NCI-H2029 (cell line): ENCODE measurements around the gene ITGA3.
A peak's percentile ranks its signal among the peaks of the same experiment; 100 is the strongest.

ENCODE experiments used
- DNase-seq: peaks from one replicate; lab custom pipeline; 2025; lab: John Stamatoyannopoulos, UW

ITGA3 gene

DNA sequence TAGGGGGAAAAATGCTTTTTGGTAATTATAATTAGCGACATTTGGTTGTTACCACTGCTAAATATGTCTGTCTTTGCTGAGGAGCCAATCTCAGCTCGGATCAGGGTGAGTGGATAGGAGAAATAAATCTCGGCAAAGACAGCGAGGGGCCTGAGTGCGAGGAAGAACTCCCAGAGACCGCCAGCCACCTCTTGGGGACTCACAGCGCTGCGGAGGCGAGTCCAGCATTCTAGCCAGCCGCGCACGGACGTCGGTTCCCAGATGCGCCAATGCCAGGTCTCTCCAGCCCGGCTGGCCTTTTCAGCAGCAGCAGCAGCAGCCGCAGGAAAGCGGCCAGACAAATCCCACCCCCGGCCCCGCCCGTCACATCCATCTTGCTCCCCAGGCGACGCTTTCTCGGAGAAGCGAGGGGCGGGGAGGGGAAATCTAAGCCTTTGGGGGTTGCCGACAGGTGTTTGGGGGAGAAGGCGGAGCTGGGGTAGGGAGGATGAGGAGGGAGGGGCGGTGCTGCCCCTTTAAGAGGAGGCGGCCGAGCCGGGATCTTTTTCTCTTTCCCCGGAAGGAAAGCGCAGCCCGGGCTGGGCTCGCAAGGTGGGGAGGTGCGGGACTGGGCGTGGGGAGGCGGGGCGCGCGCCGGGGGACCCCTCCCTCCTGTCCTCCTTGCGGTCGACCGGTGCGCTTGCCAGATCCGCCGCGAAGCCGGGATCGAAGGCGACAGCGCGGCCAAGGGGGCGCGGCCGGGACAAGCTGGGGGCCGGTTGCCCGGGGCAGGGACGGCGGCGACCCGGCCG lies at the start of gene ITGA3:
Gene ITGA3 (plus strand): TSS at position 685 of the 791 bp plus-strand sequence. CDS start 330 bp downstream, outside the sequence.
- DNase-seq: peak; percentile 67

DNA sequence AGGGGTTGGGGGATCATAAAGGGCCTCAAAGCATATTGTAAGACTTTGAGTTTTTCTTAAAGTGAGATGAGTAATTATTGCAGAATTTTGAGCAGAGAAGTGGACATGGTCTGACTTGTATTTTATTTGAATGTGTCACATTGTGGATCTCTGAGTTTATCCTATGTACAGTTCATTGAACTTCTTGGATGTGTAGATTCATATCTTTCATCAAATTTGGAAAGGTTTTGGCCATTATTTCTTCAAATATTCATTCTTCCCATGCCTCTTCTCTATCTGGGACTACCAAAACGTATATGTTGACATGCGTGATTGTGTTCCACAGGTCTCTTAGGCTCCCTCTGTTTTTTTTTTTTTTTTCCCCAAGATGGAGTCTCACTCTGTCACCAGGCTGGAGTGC lies 46.6 kb upstream of the ITGA3 start:
- no peak for DNase-seq

DNA sequence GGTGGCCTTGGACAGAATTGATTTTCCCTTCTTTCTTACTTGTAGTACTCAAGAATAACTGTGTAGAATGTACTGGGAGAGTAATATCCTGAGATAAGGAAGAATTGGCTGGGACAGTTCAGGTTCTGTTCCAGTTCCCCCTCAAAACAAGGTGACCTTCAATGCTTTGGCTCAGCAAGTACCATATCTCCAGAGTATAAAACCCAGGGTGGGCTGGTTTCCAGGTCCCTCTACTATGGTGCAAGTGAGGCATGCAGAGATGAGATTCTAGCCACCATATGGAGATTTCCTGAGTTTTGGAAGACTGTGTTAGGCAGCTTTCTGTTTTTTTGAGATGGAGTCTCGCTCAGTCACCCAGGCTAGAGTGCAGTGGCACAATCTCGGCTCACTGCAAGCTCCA lies 42.8 kb upstream of the ITGA3 start:
- no peak for DNase-seq

DNA sequence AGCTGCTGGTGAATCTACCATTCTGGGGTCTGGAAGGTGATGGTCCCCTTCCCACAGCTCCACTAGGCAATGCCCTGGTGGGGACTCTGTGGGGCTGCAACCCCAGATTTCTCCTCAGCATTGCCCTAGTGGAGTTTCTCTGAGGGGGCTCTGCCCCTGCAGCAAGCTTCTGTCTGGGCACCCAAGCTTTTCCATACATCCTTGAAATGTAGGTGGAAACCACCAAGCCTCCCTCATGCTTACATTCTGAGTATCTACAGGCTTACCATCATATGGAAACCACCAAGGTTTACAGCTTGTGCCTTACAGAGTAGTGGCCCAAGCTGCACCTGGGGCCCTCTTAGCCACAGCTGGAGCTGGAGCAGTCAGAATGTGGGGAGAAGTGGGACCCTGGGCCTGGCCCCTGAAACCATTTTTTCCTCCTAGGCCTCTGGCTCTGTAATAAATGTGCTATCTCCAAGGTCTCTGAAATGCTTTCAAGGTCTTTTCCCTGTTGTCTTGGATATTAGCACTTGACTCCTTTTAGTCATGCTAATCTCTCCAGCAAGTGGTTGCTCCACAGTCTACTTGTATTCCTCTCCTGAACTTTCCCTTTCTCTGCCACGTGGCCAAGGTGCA lies 41.3 kb upstream of the ITGA3 start:
- DNase-seq: no peak

DNA sequence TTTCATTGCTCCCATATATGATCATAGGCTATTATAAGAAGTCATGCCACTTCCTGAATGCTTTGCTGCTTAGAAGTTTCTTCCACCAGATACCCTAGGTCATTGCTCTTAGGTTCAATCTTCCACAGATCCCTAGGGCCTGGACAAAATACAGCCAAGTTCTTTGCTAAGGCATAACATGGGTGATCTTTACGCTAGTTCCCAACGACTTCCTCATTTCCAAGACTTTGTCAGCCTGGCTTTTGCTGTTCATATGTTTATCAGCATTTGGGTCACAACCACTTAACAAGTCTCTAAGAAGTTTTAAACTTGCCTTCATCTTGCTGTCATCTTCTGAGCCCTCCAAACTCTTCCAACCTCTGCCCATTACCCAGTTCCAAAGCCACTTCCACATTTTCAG lies 40.8 kb upstream of the ITGA3 start:
- no peak for DNase-seq

DNA sequence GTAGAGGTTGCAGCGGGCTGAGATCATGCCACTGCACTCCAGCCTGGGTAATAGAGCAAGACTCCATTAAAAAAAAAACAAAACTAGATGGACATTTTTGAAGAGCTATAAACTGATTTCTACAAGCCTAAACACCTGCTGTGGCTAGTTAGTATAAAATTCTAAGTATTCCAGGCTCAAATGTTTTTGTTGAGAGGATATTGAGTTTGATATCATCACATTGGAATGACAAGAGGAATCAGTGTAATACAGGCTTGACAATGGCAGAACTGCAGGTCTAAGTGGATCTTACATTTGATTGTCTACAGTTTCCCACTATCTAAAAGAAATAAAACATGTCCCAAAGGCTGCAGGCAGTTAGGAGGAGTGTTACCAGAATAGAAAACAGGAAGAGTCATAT lies 37.0 kb upstream of the ITGA3 start:
- no peak for DNase-seq

DNA sequence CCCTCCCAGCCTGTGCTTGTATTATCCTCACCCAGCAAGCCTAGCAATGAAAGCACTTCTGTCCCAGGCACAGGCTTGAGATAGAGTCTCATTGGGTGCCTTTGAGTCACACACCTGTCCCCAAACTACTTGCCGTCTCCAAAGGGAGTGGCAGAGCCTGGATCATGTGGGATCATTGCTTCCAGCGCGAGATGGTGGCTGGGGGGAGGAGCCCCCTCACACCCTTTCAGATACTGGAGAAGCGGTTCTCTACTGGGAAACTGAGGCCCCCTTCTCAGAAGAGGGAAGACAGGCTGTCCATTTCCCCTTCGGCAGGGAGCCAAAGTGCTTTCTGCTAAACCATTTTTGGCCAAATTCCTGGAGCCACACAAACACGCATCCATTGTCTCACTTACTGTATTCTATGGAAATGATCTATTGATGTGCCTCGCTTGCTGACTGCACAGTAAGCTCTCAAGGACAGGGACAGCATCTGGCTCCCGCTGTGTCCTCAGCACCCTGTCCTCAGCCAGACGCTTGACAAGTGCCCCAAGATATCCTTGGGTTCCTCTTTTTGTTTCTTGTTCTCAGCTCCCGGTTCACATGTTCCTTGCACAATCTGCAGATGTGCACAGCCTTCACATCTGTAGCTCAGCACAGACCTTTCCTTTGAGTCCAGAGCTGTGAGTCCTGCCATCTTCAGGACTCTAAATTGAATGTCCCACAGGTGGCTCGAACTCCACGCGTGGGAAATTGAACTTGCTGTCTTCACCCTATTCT lies 34.9 kb upstream of the ITGA3 start:
- DNase-seq: no peak

DNA sequence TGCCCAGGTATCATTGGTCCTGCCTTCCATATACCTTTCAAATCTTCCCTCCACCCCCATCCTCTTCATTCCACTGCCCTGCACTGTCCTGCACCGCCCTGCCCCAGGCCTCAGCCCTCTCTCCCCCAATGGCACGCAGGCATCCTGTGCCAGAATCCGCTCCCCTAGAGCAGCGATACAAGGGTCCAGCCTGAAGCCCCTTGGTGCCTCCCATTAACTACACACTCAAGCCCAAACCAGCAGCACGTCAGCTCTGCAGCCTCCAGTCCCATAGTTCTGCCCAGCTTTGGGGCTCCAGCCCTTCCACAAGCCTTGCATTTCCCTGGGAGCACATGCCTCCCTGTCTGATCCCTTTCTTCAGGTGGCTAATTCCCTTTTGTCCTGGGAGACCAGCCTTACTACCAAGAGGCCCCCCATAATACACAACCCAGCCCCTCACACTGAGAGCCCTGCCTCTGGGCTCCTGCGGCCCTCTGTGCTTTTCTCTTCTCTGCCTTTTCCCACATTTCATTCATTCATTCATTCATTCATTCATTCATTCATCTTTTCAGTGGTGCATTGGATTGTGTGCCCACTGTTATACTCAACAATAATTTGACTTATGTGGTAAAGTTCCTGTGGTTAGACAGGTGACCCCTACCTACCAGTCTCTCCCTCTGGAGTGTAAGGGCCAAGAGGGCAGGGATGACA lies 34.1 kb upstream of the ITGA3 start:
- no peak for DNase-seq

DNA sequence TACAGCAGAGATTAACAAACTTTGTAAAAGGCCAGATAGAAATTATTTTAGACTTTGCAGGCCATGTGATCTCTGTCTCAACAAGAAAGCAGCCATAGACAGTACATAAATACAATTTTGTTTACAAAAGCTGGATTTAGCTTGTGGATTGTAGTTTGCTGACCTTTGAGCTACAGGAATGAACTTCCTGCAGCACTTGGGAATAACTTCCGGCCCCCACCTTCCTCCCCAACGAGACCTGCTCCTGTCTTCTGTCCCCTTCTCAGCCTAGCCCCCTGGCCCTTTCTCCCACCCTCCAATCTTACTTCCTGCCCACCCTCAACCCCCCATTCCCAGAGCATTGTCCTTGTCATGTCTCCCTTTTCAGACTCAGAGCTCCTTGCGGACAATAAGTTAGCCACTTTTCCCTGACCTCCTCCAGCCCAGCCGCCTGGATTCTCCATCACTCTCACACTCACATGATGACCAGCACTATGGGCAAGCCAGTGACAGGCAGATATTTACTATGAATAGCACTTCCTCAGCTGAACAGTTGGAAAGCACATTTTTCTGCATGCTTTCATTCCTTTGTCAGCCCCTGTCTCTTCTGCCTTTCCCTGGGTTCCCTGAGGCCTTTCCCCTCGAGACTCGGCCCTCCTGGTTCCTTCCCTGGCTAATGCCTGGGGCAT lies 33.3 kb upstream of the ITGA3 start:
- DNase-seq: no peak

DNA sequence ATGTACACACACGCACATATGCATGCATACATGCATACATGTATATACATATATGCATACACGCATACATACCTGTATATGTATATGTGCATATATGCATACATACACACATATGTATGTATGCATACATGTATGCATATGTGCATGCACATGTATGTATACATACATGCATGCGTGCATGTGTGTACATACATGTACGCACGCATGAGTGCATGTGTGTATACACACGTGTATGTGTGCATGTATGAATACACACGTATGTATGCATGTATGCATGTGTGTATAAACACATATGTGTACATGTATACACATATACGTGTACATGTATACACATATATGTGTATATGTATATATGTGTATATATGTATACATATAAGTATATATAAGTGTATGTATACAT lies 32.4 kb upstream of the ITGA3 start:
- DNase-seq: no peak

DNA sequence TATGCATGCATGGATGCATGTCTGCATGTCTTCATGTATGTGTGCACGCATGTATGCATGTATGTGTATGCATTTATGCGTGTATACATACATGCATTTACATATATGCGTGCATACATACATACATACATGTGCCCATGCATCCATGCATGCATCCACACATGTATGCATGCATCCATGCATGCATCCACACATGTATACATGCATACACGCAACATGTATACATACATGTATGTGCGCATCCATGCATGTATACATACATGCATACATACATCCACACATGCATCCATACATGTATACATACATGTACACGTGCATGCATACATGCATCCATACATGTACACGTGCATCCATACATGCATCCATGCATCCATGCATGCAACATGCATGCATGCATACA lies 31.1 kb upstream of the ITGA3 start:
- DNase-seq: no peak

DNA sequence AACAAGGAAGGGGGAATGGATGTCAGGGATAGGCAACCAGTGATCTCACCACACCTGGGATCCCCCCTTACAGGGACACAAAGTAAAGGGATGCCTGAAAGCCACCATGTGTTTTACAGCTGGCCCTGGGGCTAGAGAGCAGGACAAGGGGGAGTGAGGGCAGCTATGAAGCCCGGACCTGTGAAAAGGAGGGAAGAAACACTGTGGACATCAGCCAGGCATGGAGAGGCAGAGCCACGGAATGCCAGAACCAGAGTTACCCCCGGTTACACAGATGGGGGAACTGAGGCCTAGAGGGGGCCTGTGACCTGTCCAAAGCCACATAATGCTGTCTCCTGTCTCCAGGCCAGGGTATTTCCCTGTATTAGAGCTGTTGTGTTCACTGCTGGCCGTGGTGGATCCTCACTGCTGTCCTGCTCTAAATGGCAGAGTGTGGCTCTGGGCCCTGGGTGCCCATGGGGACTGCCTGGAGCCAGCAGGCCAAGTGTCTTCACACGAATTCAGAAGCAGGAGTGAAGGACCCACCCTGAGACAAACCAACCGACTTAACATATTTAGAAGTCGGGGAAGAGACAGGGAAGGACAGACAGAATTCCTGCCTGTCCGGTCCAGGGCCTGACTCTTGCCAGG lies 29.7 kb upstream of the ITGA3 start:
- DNase-seq: no peak

DNA sequence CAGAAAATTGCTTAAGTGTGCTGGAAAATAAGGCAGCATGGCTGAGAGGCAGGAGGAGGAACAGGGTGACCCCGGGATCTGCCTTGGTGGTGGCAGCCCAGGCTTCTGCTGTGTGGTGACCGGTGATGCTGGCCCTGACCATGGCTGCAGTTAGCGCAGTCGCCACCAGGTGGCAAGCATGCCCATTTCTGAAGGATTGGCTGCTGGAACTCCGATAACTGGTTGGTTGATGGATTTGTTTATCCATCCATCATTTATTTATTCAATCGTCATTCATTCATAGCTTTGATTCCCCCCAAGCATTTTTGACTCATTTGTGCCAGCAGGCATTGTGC lies 29.1 kb upstream of the ITGA3 start:
- DNase-seq: no peak

DNA sequence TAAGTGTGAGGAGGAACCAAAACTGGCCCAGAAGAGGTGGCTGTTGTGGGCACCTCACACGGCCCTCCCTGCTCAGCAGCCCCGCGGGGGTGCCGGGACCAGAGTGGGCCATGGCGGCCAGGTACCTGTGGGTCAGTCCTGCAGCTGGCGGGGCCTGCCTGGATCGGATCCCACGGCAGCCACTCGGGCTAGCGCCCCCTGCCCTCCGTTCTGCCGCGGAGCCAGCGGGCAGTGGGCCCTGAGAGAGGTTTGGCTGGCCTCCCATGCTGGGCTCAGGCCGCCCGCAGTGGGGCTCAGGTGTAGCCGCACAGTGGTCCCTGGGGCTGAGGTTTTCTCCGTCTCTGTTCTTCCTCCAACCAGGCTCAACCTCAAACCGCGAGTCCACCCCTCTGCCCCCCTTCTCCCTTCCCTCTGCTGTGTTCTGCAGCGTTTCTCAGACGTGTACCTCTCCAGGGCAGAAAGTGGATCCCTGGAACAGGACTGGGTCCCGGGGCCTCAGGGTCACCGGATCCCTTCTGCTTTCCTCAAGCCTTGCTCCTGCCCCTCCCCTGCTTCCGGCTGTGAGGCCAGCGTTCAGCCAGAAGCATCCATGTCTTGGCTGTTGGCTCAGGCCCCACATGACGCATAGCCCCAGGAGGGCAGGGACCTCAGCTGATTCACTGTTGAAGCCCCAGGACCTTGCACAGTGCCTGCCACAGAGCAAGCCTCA lies 28.6 kb upstream of the ITGA3 start:
- no peak for DNase-seq

DNA sequence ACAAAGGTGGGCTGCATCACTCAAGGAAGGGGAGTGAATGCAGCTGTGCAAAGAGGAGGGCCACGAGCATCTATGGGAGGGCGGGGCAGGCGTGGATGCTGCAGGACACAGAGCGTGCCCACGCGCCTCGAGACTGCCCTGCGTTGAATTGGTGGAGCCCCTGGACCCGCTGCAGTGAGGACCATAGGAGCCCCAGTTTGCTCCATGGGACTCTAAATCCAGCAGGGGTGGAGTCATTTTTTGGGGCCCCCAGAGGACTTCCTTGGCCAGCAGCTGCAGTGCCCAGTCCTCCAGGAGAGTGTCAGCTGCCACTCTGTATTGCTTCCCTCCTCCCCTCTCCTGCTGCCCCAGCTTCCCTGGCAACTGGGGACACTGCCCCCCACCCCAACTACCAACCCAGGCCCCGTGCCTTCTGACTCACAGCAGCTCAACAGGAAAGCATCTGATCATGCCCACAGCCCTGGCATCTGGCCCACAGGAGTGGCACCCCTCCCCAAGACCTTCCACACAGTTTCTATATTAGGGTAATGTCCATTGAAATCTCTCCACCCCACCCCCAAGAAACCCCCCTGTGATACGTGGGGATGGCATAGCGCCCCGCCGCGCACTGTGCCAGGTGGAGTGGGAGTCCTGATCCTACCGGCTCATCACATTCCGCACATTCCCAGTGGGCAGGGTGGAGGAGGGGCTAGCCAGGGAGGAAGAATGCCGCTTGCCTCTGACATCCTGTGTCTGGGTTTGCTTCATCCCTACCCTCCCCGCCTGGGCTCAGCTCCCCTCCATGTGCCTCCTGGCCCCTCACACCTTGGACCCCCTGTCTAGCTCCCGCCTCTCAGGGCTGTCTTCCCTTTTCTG lies 27.8 kb upstream of the ITGA3 start:
- no peak for DNase-seq

DNA sequence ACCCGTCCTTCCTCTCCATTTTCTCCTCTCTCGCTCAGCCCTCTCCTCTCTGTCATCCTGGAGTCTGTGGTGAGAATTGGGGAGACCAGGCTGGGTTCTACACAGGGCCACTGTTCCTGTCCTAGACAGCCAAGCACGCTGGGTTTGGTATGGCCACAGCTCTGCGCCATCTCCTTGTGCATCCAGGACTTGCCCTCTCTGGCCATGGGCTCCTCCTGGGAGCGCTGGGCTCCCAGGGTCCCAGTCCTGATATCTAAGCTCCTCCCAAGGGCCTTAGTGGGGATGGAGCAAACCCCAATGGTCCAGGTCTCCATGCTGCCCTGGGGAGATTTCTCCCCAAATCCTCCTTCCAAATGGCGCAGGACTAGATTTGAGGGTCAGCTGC lies 27.2 kb upstream of the ITGA3 start:
- no peak for DNase-seq

DNA sequence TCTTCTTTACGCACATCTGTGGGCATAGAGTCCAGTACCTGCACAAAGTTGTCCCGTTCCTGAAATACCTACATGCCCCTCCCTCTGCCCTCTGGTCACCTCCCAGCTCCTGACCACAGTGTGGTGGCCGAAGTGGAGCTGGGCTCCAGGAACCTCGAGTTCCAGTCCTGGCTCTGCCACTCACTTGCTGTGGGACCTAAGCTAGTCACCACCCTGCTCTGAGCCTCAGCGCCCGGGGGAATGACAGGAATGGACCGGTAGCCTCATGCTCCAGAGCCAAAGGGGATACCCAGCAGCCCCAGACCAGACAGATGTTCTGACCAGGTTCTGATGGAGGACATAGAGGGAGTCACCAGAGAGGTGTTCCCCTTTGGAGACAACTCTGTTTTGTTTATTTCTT lies 26.7 kb upstream of the ITGA3 start:
- DNase-seq: no peak

DNA sequence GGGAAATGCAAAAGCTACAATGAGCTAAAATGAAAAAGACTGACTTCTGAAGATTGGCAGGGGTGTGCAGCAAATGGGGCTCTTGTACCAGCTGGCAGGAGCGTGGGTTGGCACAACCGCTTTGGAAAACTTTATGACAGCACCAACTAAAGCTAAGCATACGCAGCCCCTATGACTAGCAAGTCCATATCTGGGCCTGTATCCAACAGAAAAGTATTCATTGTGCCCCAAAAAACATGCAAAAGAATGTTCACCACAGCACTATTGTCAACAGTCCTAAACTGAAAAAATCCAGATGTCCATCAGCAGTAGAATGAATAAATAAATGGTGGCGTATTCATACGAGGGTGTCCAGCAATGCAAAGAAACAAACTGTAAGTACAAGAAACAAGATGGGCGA lies 22.6 kb upstream of the ITGA3 start:
- DNase-seq: no peak

DNA sequence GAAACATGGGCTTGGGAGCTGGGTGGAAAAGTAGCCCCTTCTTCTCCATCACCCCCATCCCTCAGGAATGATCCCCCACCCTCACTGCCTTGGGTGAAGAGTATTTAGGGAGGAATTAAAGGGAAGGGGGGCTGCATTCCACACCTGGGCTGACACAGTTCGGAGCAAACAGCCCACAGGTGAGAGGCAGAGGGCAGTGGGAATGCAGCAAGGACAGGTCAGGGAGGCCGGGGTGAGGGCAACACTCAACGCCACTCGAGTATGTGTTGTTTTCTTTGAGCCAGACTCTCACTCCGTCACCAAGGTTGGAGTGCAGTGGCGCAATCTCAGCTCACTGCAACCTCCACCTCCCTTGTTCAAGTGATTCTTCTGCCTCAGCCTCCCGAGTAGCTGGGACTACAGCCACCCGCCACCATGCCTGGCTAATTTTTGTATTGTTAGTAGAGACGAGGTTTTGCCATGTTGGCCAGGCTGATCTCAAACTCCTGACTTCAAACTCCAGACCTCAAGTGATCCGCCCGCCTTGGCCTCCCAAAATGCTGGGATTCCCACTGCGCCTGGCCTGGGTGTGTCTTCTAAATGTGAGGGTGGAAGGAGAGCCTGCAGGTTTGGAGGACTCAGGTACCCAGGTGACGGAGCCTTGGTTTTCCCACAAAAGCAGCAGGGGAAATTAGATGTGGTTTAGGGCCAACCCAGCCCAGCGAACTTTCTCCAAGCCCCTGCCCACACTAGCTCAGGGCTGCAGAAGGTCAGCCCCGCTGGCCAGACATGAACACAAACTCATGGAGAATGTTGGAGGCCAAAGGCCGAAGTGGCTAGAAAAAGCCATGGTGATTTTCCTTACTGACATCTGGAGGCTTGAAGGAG lies 21.2 kb upstream of the ITGA3 start:
- no peak for DNase-seq
